ENCODE results near the gene CASP2.

DNA sequence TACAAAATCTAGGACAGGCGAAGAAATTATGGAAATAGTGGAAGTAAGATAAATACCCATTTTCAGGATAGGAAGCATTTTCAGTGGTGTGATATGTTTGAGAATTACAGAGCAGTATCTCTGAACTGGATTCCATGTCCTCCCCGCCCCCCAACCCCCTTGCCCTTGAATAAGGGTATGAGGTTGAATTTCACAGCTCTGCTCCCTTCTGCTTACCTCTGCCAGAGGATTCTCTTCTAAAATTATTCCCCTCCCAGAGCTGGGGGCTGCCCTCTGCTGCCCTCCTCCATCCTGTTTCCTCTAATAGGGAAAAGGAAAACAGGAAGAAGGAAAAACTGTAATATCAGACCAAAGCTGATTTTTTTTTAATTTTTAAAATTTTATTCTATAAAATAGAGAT is 20.5 kb downstream of the CASP2 start:
- TF ChIP-seq, protein P1, sequence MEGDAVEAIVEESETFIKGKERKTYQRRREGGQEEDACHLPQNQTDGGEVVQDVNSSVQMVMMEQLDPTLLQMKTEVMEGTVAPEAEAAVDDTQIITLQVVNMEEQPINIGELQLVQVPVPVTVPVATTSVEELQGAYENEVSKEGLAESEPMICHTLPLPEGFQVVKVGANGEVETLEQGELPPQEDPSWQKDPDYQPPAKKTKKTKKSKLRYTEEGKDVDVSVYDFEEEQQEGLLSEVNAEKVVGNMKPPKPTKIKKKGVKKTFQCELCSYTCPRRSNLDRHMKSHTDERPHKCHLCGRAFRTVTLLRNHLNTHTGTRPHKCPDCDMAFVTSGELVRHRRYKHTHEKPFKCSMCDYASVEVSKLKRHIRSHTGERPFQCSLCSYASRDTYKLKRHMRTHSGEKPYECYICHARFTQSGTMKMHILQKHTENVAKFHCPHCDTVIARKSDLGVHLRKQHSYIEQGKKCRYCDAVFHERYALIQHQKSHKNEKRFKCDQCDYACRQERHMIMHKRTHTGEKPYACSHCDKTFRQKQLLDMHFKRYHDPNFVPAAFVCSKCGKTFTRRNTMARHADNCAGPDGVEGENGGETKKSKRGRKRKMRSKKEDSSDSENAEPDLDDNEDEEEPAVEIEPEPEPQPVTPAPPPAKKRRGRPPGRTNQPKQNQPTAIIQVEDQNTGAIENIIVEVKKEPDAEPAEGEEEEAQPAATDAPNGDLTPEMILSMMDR (conservative IDR thresholded peaks at IDR 0.05; ENCODE audit: low read length) = no peak
- TF ChIP-seq EZH2phosphoT487 (IDR thresholded peaks at IDR 0.05; ENCODE audit: borderline replicate concordance) = no peak
